HG03460 (cell line): Measurements from ENCODE around the gene PERM1.
"Not testable (repeated sequence)": the region's sequence is repeated elsewhere in the genome, so short reads cannot be mapped to it uniquely, and the experiment has no call there.

Experiments
- ATAC-seq: cut with Tn5 transposase; IDR thresholded peaks from one replicate; pipeline ENCODE4 v1.9.1; 2021; ENCODE audit not compliant: unreplicated experiment

Gene PERM1

DNA sequence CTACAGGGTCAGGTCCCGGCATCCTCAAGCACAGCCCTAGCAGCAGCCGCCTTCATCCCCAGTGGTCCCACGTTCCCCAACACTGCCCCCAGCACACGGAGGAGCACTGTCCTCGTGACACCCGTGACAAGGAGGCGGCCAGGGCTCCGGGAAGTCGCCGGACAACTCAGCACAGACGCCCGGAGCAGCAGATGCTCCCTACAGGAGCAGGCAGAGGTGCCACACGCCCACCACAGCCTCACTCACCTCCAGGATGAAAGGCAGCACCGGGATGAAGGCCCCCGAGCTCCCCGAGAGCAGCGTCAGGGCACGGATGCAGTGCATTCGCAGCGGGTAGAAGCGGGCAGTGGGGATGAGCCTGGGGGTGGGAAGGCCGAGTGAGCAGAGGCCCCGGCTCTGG lies 31.0 kb downstream of the PERM1 start:
- ATAC-seq = no peak

DNA sequence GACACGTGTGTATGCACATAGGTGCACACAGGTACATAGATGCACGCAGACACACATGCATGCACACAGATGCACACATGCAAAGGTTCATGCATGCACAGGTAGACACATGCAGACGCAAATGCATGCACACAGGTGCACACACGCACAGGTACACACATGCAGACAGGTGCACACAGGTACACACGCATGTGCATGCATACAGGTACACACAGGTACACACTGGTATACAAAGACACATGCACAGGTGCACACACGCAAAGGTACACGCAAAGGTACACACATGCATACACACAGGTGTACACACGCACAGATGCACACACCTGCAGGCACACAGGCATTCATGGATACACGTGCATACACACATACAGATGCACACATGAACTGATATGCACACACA lies 31.6 kb downstream of the PERM1 start:
- ATAC-seq = no peak

DNA sequence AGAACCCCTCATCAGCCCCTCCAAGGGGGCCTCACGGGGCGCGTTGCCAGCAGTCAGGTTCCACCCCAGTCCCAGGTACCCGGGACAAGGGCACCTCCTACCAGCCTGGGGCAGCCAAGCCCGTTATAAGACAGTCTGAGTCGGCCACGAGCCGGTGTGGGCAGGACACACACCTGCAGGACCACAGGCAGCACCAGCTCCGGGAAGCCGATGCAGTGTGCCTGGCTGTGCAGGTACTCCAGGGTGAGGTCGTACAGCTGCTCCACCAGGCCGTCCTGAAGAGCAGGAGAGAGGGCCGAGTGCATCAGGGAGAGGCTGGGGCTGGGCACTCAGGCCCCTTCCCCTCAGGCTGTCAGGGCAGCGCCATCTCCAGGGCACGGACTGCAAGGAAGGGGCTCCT lies 33.9 kb downstream of the PERM1 start:
- no peak for ATAC-seq

DNA sequence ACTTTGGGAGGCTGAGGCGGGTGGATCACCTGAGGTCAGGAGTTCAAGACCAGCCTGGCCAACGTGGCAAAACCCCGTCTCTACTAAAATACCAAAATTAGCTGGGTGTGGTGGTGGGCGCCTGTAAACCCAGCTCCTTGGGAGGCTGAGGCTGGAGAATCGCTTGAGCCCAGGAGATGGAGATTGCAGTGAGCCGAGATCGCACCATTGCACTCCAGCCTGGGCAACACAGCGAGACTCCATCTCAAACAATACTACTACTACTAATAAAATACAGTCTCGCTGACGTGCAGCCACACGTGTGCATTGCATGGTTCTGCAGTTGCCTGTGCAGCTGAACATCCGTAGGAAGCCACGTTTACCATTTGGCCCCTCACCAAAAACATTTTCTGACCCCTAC lies 35.1 kb downstream of the PERM1 start:
- not testable (repeated sequence) for ATAC-seq

DNA sequence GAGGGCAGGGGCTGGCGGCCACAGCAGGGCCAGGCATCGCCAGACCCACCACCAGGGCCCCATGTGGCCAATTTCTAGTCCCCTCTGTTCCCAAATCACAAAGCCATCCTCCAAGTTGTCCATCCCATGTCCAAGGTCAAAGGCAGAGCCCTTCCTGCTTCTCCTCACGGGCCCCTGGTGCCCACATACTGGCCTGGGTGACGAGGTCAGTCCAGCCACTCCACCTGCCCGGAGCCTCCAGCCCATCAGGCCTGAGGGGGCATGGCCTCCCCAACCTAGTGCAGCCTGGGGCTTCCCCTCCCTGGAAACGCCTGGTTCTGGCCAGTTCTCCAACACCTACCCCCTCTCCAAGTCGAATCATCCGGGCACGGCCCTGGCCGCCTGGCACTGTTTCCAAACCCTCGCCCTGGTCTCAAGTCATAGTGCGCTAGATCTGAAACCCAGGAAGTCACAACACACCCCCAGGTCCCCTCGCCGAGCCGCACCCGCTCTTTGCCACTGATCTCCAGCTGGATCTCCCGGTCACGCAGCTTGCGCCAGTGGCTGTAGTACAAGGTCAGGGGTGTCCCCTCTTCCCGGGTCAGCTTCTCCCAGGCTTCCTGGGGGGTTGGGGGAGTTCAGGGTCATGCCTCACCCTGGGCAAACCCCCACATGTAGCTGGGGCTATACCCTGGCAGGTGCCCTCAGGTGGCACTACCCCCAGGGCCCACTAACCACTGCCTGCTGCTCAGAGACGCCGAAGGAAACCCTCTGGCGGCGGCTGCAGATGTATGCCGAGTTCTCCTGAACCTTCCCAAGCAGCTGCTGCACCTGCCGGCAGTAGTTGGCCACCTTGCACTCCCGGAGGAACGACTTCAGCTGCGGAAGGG lies 36.0 kb downstream of the PERM1 start:
- ATAC-seq = no peak

DNA sequence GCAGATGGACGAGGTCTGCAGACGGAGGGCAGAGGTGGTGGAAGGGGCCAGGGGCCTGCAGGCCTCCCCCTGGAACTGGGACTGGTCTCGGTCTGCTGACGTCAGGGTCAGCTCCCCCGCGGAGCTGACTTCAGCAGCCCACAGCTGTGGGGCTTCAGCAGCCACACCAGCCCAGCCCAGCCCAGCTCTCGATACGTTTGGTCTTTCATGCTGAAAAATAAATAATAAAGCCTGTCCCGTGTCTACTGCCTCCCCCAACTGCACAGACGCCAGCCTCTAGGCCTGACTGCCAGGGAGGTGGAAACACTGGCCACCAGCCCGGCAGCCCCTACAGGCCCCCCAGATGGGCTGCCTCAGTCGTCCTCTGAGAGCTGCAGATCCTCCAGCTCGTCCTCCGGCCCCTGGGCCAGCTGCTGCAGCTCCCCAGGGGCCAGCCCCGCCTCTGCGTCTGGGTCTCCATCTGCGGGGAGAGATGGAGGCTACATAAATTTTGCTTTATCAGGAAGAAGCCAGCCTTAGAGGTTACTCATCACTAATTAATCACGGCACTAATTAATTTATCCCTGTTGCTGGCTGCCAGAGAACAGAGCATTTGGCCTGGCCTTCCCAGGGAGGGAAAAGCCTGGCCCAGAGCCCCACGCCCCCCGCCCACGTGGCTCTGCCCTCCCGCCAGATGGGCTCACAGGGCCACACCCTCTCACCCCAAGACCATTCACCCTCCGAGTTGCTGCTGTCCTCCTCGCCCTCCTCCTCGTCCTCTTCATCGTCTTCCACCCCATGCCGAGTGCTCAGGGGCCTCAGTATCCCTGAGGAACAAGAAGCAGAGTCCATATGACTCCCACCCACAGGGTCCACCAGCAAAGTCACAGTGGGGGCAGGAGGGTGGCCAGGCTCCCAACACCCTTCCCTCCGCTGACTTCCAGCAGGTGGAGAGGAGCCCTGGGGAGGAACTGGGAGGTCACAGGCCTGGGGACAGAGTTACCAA lies 37.3 kb downstream of the PERM1 start:
- no peak for ATAC-seq

DNA sequence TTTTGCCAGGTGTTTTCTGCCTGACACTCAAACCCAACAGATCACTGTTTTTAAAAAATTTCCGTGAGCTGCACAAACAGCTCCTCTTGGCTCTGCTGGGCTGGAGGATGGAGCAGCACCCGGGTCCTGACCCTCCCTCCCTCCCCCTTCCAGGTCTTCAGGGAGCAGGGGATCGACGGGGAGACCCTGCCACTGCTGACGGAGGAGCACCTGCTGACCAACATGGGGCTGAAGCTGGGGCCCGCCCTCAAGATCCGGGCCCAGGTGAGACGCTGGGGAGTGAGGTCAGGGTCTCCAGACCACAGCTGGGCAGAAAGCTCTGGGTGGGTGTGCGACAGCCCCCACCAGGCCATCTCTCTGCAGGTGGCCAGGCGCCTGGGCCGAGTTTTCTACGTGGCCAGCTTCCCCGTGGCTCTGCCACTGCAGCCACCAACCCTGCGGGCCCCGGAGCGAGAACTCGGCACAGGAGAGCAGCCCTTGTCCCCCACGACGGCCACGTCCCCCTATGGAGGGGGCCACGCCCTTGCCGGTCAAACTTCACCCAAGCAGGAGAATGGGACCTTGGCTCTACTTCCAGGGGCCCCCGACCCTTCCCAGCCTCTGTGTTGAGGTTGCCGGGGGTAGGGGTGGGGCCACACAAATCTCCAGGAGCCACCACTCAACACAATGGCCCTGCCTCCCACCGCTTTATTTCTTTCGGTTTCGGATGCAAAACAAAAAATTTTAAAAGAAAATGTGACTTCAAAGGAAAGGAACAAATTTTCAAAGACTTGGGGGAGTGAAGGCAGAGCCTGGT lies 38.1 kb downstream of the PERM1 start:
- no peak for ATAC-seq

DNA sequence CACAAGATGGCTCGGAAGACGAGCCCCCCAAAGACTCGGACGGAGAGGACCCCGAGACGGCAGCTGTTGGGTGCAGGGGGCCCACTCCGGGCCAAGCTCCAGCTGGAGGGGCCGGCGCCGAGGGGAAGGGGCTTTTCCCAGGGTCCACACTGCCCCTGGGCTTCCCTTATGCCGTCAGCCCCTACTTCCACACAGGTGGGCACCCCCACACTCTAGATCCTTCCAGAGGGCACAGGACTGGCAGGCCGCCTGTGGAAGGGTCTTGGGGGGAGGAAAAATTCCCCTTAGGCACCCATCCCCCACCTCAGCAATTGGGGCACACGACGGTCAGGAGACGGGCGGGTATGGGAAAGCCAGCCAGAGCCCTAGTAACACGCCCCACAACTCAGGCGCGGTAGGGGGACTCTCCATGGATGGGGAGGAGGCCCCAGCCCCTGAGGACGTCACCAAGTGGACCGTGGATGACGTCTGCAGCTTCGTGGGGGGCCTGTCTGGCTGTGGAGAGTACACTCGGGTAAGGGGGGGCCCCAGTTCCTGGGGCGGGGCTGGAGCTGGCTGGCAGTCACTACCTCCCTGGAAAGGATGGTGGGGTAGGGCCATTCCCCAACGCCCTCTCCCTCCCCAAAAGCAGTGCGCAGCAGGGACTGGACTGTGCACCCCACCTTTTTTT lies 38.9 kb downstream of the PERM1 start:
- ATAC-seq = no peak

DNA sequence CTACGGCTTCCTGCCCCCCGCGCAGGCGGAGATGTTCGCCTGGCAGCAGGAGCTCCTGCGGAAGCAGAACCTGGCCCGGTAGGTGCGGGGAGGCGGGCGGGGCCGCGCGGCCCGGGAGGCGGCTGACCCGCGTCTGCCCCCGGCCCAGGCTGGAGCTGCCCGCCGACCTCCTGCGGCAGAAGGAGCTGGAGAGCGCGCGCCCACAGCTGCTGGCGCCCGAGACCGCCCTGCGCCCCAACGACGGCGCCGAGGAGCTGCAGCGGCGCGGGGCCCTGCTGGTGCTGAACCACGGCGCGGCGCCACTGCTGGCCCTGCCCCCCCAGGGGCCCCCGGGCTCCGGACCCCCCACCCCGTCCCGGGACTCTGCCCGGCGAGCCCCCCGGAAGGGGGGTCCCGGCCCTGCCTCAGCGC lies 39.5 kb downstream of the PERM1 start:
- ATAC-seq = no peak

DNA sequence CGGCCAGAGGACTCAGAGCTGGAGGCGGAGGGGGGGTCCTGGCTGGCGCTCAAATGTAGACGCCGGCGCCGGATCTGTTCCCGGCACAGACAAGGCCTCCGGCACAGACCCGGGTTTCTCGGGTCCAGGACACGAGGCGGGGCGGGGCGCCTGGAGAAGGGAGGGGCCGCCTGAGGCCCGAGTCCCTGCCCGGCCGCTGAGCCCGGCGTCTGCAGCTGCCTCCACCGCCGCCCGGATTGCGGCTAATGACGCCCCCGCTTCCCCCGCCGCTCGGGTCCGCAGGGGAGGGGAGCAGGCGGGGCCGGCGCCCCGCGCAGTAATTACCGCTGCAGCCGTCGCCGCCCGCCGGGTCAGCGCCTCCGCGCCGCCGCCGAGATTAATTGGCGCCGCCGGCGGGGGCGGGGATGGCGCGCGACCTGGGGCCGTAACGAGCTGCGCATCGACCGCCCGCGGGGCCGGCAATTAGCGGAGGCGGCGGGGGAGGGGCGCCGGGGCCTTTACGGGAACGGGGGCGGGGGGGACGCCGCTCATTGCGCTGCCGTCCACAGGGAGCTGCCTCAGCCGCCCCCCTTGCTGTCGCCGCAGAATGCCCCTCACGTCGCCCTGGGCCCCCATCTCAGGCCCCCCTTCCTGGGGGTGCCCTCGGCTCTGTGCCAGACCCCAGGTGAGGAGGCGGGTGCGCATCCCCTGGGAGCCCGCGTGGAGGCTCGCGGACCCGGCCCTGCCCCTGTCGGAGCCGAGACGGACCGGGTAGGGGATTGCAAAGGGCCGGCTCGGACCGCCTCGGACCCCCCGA lies 40.1 kb downstream of the PERM1 start:
- no peak for ATAC-seq

DNA sequence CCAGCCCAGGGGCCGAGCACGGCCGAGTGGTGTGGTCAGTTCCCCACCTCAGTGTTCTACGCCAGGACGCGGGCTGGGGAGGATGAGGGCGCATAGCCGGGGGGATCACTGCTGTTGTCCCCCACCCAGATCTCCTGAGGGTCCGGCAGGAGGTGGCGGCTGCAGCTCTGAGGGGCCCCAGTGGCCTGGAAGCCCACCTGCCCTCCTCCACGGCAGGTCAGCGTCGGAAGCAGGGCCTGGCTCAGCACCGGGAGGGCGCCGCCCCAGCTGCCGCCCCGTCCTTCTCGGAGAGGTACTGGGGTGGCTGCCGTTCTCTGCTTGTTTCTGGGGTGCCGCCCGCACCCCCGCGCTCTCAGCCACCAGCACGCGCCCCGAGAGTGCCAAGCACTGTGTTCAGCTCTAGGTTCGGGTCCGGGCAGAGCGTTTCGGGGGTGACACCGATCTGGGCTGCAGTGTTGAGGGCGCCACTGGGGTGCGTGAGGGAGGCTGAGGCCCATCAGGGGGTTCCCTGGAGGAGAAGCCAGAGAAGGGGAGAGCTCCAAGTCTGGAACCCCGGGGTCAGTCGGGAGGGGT lies 40.8 kb downstream of the PERM1 start:
- no peak for ATAC-seq

DNA sequence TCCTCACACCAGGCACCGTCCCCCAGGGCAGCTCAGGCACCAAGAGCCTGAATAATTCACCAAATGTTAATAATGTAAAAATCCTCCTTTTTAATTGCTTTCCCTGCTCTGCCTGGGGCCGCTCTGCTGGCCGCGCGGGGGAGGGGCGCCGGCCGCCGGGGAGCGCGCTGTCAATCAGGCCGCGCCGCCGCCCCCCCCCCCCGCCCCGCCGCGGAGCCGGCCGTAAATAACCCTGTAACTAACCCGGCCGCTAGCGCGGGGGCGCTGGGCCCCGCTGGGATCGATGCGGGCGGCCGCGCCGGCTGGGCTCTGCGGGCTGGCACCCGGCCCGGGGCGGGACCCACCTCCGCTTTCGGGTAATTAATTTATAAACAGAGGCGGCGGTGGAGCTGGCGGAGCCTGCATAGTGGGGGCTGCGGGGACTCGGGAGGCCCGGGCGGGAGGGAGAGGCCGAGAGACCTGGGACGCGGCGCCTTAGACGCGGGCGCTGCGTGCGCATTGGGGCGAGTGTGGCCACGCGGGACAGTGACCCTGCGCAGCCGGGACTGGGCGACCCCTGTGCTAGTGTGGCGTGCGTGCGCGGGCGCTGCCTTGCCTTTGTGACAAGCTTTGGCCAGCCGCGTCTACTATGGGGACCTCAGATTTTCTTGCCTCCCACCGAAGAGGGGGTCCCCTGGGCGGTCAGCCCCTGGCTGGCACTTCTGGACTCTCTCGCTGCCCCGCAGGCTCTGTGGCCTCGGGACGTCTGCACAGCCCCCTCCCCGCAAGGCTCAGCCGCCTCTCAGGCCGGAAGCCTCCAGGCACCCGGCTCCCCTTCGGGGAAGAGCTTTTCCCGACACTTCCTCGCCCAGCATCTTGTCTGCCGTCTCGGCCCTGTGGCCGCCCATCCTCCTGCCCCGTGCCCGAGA lies 41.5 kb downstream of the PERM1 start:
- ATAC-seq = no peak

DNA sequence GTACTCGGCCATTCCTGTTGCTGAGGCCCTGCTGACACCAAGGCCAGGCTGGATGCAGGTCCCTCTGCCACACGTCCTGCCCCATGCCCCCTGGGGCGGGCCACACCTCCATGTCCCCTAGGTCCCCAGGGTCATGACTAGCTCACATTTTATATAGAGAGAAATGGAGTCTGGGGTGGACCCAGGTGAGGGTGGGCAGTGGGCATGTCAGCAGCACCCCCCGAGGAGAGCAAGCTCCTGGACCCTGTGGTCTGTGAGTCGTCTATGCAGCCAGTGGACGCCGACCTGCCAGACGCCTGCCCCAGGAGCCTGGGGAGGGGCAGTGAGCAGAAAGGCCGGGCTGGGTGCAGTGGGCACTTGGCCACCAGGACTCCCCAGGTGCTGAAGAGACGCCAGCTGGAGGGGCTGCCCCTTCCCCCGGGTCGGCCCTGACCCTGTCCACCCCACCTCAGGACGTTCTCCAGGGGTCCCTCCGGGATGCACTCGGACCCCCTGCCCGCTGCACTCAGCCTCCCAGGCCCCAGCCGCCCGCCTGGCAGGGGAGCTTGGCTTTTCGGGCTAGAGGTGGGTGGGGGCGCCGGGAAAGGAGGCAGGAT lies 42.3 kb downstream of the PERM1 start:
- ATAC-seq = no peak

DNA sequence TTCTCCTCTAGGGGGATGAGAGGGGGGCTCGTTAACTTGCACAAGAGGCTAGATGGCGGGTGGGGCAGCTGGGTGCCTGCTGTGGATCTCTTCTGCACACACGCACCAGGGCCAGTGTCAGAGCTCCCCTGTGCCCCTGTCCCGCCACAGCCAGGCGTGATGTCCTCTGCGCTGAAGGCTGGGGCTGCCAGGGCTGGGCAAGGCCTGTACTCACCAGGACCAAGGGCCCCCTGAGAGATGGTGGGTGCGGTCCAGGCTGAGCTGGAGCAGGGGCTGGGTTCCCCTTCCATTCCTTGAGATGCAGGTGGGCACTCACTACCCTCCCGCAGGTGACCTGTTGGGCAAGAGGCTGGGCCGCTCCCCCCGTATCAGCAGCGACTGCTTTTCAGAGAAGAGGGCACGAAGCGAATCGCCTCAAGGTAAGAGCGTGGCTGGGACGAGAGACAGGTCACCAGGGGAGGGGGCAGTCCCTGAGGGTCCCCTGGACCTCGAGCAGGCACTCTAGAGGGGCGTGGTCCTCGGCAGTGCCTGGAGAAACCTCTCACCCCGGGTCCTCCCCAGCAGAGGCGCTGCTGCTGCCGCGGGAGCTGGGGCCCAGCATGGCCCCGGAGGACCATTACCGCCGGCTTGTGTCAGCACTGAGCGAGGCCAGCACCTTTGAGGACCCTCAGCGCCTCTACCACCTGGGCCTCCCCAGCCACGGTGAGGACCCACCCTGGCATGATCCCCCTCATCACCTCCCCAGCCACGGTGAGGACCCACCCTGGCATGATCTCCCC lies 43.0 kb downstream of the PERM1 start:
- ATAC-seq = no peak

DNA sequence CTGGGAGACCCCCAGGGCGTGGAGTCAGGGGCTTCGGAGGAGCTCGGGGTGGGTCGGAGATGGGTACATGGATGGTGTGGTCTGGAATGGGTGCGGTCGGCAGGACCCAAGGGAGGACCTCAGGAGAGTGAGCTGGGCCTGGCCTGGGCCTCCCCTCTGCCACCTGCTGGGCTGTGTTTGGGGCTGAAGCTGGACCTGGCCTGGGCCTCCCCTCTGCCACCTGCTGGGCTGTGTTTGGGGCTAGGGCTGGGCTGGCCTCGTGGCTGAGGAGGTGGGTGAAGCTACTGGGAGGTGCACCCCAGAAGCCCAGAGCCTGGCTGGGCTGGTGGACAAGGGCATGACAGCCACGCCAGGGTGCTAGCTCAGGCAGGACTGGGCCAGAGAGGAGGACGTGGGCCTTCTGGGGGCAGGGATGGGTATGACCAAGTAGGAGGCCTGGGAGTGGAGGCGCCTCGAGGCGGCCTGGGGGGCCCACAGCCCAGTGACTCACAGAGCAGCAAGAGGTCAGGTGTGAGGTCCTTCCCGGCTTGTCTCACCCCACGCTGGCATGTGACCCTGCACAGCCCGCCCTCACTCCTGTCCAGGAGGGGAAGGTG lies 43.7 kb downstream of the PERM1 start:
- no peak for ATAC-seq

DNA sequence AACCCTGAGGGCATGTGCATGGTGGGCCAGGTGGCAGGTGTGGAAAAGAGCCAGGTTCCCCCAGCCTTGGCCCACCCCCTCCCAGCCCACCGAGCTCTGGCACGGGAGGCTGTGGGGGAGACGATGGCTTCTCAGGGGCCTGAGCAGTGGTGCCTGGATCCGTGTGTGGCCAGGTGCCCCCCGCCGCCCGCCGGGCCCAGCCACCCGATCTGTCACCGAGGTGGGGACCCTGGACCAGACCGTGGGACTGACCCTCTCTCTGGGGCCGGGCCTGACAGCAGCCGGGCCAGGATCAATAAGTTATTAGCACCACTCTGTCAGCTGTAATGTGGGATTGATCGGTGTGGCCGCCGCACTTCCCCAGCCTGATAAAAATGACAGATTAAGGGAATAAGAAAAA lies 44.4 kb downstream of the PERM1 start:
- ATAC-seq = no peak
